KMS-11 (cell line): ENCODE data around the gene RLIM.

ENCODE experiments used
- H2AFZ ChIP-seq: fragments of 200-600 bp; sonication (generic); 2 replicates; pipeline ENCODE4 v1.6.1; 2016; ENCODE audit warnings: antibody characterized with exemption, mixed run types, low read depth
- H3K27ac ChIP-seq: fragments of 200-600 bp; sonication (generic); 2 replicates; pipeline ENCODE4 v1.6.1; 2016; ENCODE audit warnings: mild to moderate bottlenecking, mixed run types
- H3K27me3 ChIP-seq: fragments of 200-600 bp; sonication (generic); 2 replicates; pipeline ENCODE4 v1.6.1; 2017; ENCODE audit warnings: mild to moderate bottlenecking, low read depth, mixed run types, moderate library complexity; ENCODE audit not compliant: insufficient read depth
- H3K36me3 ChIP-seq: fragments of 200-600 bp; sonication (generic); 2 replicates; pipeline ENCODE4 v1.6.1; 2017; ENCODE audit warnings: mild to moderate bottlenecking, mixed run types; ENCODE audit not compliant: insufficient read depth
- H3K4me1 ChIP-seq: fragments of 200-600 bp; sonication (generic); 2 replicates; pipeline ENCODE4 v1.6.1; 2016; ENCODE audit warnings: mild to moderate bottlenecking, low read depth, mixed run types; ENCODE audit not compliant: poor library complexity, severe bottlenecking
- H3K4me2 ChIP-seq: fragments of 200-600 bp; sonication (generic); 2 replicates; pipeline ENCODE4 v1.7.0; 2016; ENCODE audit warnings: mild to moderate bottlenecking, mixed run types
- H3K4me3 ChIP-seq: fragments of 200-600 bp; sonication (generic); IDR thresholded peaks from 2 replicates; pipeline ENCODE4 v1.6.1; 2017; ENCODE audit warnings: low read depth, low read length, mixed read lengths; ENCODE audit not compliant: insufficient read depth
- H3K79me2 ChIP-seq: fragments of 200-600 bp; sonication (generic); 2 replicates; pipeline ENCODE4 v1.6.1; 2016; ENCODE audit warnings: low read depth, mixed run types; ENCODE audit not compliant: insufficient read depth
- H3K9ac ChIP-seq: fragments of 200-600 bp; sonication (generic); 2 replicates; pipeline ENCODE4 v1.6.1; 2016; ENCODE audit warnings: mild to moderate bottlenecking, mixed run types
- H4K20me1 ChIP-seq: fragments of 200-600 bp; sonication (generic); 2 replicates; pipeline ENCODE4 v1.6.1; 2016; ENCODE audit warnings: mild to moderate bottlenecking, mixed run types; ENCODE audit not compliant: insufficient read depth
- TF ChIP-seq, protein P1 (sequence below): fragments of 200-600 bp; sonication (generic); conservative IDR thresholded peaks from 2 replicates; pipeline ENCODE4 v1.6.1; 2017; ENCODE audit warnings: low read depth, mild to moderate bottlenecking, antibody characterized with exemption, low read length, moderate library complexity, mixed read lengths

RLIM gene

DNA sequence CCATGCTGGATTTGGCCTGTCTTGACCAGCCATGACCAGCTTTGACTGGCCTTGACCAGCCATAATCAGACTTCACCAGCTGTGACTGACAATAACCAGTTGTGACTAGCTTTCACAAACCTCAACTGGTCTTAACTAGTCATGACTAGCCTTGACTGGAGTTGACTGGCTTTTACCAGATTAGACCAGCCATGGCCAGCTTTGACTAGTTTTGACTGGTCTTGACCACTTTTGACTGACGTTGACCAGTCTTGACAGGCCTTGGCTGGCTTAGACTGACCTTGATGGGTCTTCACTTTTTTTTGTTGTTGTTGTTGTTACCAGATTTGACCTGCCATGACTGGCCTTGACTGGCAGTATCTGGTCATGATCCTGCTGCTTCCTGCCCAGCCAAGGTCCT, 67.4 kb downstream of the RLIM start:
- Histone ChIP-seq H3K9ac (no peak overlapping the region), H3K79me2 (no peaks in the 10 kb centered on the region), H3K4me1 (no peaks in the 10 kb centered on the region), H2AFZ (no peak overlapping the region), H3K27me3 (no peaks in the 10 kb centered on the region), H3K27ac (no peak overlapping the region), H3K36me3 (no peaks in the 10 kb centered on the region), H3K4me2 (no peak overlapping the region), H3K4me3 (no peak overlapping the region), H4K20me1 (no peaks in the 10 kb centered on the region)
- TF ChIP-seq, protein P1, sequence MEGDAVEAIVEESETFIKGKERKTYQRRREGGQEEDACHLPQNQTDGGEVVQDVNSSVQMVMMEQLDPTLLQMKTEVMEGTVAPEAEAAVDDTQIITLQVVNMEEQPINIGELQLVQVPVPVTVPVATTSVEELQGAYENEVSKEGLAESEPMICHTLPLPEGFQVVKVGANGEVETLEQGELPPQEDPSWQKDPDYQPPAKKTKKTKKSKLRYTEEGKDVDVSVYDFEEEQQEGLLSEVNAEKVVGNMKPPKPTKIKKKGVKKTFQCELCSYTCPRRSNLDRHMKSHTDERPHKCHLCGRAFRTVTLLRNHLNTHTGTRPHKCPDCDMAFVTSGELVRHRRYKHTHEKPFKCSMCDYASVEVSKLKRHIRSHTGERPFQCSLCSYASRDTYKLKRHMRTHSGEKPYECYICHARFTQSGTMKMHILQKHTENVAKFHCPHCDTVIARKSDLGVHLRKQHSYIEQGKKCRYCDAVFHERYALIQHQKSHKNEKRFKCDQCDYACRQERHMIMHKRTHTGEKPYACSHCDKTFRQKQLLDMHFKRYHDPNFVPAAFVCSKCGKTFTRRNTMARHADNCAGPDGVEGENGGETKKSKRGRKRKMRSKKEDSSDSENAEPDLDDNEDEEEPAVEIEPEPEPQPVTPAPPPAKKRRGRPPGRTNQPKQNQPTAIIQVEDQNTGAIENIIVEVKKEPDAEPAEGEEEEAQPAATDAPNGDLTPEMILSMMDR = no peak

- TF ChIP-seq, protein P1 = no peak
- Histone ChIP-seq H4K20me1 (no peaks in the 10 kb centered on the region), H3K9ac (no peak overlapping the region), H3K4me3 (no peak overlapping the region), H3K4me2 (no peak overlapping the region), H3K27me3 (no peaks in the 10 kb centered on the region), H3K36me3 (no peaks in the 10 kb centered on the region), H3K4me1 (no peaks in the 10 kb centered on the region), H3K27ac (no peak overlapping the region), H3K79me2 (no peaks in the 10 kb centered on the region), H2AFZ (no peak overlapping the region)
Measured at GRCh38 chrX:74545880-74546523, 68.4 kb downstream of the RLIM start.

DNA sequence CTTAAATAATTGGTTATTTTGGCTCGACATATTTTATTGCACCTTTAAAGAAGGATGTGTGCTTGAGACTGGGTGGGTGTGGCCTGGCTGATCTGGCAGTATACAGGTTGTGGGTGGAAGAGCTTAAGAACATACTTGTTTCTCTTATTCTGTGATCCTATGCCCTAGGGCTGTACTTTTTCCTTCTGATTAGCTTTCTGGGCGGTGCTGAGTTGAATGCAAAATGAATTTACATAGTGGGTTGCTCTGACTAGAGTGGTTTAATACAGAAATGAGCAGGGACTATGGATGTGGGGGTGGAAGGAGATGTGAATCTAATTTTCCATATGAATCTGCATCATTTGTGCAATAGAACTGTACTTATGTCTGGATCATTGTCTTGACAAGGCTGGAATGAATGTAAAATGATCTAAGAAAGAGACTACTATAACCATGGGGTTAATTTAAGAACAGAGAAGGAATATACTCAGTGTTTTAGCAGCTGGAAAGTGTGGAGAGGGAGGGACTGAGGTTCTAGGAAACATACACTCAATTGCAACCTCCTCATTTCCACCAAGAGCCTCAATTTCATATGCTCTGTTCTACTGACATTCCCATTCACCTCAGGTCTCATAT, 73.7 kb downstream of the RLIM start:
- Histone ChIP-seq H3K9ac (no peak overlapping the region), H3K4me3 (no peak overlapping the region), H3K4me2 (no peak overlapping the region), H3K27ac (no peak overlapping the region), H3K4me1 (no peaks in the 10 kb centered on the region), H3K27me3 (no peaks in the 10 kb centered on the region), H3K79me2 (no peaks in the 10 kb centered on the region), H2AFZ (no peak overlapping the region), H4K20me1 (no peaks in the 10 kb centered on the region), H3K36me3 (no peaks in the 10 kb centered on the region)
- TF ChIP-seq, protein P1 = no peak

- no peak overlapping the region for H3K27ac ChIP-seq
Measured at GRCh38 chrX:74536832-74537371, 77.5 kb downstream of the RLIM start.

More at GRCh38 chrX:74536832-74537371, 77.5 kb downstream of the RLIM start:
- Histone ChIP-seq H2AFZ (no peak overlapping the region), H3K4me3 (no peak overlapping the region), H3K36me3 (no peaks in the 10 kb centered on the region), H3K9ac (no peak overlapping the region), H4K20me1 (no peaks in the 10 kb centered on the region), H3K79me2 (no peaks in the 10 kb centered on the region), H3K27me3 (no peaks in the 10 kb centered on the region), H3K4me2 (no peak overlapping the region), H3K4me1 (no peaks in the 10 kb centered on the region)
- TF ChIP-seq, protein P1 = no peak
